ENCODE results near the gene MED27.
"Not testable (repeated sequence)": the region's sequence is repeated elsewhere in the genome, so short reads cannot be mapped to it uniquely, and the experiment has no call there.

The MED27 gene

DNA sequence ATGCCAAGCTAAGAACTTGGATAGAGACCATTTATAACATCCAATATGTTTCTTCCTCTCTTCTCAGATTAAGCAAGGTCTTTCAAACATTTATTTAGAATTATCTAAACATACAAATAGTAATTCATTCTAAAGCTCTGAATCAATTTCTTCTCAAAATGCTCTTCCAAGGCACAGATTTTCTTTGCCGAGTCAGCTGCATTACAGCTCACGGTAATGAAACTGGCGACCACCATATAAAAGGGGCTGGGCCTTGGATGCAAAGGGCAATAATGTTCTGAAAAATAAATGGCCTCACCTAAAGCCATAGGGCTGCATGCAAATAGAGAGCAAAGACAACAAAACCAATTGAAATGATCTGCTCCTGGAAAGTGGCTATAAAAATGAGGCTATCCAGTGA lies 63.8 kb downstream of the MED27 start:
- DNase-seq (ENCODE audit: low spot score): no peak

DNA sequence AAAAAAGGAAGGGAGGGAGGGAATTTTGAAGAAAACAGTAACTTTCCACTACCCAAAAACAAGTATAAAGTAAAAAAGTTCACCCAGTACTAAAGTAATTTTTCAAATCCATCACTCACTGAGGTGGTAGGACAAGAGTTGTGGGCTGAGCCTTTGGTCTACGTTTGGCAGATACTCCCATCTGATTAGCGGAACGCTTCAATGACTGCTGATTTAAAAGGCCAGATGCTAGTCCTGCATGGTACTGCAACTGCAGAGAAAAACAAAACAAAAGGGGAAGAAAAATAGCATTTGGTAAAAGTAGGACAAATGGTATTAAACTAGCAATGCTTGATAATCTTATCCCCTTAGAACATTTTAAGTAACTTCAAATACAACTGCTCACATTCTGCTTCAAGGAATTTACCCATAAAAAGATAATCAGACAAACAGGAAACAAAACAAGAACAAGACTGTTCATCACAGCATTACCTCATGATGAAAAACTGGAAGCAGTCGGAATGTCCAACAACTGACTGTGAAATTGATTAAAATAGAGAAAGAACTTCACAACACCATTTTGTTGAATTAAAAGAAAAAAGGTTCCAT lies 65.4 kb downstream of the MED27 start:
- DNase-seq (ENCODE audit: low spot score): no peak

DNA sequence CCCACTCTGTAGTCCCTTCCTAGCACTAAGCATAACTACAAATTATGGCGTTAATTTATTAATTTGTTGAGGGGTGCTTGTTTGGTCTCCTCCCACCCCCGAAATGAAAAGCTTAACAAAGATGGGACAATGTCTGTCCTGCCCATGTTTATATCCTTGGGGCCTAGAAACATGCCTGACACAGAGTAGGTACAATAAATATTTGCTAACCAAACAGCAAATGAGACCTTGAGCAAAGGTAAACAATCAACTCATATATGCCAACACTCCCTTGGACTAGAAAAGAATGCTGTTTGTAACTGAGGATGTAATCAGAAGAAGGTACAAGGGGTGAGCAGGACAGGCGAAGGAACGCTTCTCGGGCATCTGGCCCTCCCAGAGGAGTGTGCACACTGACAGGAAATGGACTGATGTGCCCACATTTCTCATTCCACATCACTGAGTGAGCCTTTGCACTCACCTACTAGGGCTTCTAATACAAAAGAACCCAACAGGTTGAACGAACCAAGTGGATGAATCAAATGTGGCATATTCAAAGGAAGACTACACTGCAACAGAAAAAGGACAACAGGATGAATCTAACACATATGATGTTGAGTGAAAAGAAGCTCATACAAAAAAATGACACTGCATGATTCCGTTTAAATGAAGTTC lies 66.8 kb downstream of the MED27 start:
- no peak for DNase-seq (ENCODE audit: low spot score)

DNA sequence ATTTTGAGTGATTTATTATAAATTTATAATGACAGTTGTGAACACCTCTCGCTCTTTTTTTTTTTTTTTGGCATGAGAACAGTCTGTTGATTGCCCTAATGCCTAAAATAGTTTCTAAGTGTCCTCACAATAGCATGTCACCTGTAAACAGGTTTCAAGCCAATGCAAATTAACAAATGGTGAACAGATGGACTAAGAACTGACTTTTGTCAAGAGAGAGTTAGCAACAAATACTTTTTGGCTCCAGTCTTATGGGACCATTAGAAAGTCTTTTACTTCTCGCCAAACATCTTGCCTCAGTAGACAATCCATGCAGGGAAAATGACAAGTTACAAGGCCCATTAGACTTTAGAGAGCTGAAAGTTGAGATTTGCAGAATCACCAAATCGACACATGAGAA lies 67.8 kb downstream of the MED27 start:
- no peak for DNase-seq (ENCODE audit: low spot score)

DNA sequence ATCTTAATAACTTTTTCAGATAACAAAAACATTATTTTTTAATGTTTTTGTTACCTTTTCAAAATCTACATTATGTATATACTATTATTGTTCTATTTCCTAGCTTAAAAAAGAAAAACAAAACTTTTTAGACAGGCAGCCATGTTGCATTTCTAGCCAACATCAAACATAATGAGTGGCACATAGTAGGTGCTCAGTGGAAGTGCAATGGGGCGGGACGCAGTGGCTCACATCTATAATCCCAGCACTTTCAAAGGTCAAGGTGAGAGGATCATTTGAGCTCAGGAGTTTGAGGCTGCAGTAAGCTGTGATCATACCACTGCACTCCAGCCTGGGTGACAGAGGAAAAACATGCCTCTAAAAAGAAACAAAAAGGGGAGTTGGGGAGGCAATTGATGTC lies 68.4 kb downstream of the MED27 start:
- DNase-seq (ENCODE audit: low spot score): no peak

DNA sequence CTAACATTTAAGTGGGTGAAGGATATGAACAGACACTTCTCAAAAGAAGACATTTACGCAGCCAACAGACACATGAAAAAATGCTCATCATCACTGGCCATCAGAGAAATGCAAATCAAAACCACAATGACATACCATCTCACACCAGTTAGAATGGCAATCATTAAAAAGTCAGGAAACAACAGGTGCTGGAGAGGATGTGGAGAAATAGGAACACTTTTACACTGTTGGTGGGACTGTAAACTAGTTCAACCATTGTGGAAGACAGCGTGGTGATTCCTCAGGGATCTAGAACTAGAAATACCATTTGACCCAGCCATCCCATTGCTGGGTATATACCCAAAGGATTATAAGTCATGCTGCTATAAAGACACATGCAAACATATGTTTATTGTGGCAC lies 69.5 kb downstream of the MED27 start:
- DNase-seq (ENCODE audit: low spot score): not testable (repeated sequence)

DNA sequence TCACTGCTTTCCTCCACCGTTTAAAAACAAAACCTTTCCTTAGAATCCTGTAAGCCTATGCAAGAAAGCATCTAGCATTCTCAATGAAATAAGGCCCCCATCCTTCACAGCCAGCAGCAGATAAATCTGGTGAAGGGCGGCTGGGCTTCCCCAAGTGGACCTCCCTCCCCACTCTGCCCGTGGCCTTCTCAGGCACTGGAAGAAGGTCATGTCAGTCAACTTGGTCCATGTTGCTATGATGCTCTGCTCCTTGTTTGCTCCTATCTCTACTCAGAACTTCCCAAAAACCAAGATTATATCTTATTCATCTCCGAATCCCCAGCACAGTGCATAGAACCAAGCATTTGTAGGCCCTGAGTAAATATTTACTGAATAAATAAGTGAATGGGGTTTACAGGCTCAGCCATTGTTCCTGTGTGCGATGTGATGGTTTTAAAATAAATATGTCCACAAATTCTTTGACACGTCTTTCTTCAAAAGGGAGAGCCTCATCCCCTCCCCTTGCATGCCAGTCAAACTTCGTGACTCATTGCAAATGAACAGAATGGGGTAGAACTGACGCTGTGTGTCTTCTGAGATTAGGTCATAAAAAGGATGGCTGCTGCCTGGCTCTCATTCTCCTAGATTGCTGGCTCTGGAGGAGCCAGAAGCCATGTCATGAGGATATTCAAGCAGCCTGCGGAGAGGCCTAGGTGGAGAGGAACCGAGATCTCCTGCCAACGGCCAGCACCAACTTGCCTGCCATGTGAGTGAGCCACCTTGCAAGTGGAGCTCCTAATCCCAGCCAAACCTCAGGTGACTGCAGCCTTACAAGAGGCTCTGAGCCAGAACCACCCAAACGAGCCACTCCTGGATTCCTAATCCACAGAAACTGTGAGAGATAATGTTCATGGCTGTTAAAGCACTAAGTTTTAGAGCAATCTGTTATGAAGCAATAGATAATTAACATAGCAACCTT lies 70.5 kb downstream of the MED27 start:
- DNase-seq (ENCODE audit: low spot score): no peak

DNA sequence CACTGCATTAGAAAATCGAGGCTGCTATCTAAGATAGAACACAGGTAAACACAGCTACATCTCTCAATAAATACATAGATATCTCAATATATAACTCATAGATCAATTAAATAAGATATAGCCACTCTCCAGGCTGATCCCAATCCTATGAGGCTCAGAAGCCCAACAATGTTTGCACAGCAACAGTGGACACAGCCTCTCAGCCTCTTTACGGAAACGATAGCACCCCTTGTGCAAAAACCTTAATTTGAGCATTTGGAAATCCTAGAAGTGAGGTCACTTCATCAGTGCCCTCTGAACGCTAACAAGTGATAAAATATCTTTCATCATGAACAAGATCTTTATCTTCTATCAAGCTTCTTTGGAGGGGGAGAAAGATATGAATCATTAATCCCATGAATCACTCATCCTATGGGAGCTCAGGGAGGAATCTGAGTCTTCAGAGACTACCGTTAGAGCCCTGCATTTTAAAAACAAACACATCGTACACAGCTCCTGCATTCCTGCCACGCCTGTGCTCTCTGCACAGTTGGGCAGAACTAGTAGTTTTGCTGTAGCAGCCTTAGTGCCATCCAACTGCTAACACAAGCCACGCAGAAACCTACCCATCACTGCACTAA lies 71.4 kb downstream of the MED27 start:
- DNase-seq (ENCODE audit: low spot score): no peak

DNA sequence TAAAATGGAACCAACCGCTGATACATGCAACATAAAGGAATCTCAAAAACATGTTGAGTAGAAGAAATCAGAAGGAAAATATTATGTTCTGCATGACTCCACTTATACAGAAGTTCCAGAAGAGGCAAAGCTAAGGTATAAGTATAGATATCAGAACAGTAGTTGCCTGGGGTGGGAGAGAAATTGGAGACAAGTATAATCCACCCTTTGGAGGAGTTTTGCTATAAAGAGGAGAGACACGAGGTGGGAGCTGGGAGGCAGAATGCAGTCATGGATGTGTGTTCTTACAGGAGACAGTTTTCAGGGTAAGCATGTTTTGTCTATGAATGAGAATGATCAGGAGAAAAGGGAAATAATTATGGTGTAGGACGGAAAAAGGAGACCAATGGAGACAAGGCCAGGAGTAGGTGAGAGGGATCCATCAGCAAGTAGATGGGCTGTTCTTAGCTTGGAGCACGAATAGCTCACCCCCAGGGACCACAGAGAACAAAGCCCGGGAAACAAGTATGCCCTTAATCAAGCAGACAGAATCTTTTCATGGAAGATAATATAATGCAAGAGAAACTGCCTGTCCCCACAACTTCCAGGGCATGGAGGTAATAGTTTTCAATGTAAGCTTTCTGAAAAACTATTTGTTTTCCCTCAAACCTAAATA lies 72.2 kb downstream of the MED27 start:
- DNase-seq (ENCODE audit: low spot score): no peak

DNA sequence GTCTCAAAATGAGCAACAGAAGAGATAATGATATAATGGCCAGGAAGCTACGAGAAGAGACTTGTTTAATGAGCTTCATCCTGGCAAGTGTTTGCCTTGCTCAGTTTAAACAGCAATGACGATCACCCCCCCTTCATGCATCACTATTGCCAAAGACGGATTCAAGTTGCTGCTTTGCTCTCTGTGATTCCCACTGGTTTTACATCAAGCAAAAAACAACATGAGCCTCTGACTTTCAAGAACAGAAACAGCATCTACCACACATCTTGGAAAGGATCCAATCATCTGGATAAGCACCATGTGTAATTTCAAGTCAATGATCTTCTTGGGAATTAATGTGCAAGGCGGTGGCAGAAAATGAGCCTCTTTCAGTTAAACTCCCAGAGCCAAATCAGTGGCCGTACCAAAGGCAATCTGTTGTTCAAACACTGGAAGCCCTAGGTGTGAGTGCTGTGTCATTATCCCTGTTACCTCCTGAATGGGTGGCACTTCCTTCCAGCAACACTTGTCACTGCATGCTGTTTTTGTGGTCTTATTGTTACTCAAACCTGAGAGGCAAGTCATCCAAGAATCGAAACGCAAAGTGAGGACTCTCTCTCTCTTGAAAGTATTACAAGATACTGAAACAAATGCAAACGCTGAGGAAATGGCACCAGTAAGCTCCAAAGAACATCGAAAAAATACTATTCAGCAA lies 72.8 kb downstream of the MED27 start:
- DNase-seq (ENCODE audit: low spot score): no peak

DNA sequence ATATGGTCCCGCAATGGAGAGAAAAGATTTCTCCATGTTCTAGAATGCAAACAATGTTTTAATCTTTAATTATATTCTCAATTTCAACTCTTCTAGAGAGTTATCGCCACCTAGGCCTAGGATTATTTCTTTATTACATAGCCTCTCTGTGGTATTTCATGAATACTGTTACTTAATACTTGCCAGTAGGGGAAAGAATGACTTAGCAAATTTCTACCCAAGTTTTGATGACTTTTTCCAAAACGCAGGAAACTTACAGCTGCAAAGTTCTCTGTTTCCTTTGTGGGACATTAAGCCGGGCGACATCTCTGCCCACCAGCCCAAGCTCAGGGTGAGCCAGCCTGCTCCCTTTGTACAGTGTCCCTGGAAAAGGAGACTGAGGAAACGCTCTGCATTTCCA lies 73.8 kb downstream of the MED27 start:
- DNase-seq (ENCODE audit: low spot score): no peak

DNA sequence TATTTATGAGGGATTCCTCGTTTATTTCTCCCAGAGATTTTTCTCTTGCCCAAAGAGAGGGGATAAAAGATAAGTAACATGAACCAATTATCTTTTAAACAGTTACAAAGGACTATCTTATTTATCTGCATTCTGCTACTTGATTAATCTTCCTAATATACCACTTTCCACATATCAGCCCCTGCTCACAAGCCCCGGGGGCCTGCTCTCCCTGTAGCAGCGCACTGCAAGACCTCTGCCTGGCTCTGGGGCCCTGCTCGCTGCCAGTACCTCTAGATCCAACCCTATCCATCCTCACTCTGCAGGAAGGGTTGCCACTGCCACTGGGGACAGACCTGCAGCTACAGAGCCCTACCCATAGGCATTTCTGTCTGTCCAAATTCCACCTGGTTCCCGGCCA lies 75.3 kb downstream of the MED27 start:
- no peak for DNase-seq (ENCODE audit: low spot score)

DNA sequence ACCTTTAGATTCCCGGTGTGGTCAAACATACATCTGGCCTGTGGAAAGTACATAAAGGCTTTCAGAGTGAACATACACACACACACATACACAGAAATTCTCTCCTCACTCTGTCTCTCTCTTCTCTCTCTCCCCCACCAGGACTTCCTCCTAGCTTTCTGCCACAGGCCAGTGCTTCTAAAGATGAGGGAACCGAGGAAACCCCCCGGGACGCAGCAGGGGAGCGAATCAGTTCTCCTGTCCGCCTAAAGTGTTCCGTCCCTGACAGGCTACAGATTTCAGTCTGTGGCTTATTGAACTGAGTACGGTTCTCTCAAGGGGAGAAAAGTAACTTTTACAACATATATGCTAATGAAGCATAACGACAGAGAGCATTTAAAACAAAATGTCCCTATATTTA lies 75.8 kb downstream of the MED27 start:
- no peak for DNase-seq (ENCODE audit: low spot score)

DNA sequence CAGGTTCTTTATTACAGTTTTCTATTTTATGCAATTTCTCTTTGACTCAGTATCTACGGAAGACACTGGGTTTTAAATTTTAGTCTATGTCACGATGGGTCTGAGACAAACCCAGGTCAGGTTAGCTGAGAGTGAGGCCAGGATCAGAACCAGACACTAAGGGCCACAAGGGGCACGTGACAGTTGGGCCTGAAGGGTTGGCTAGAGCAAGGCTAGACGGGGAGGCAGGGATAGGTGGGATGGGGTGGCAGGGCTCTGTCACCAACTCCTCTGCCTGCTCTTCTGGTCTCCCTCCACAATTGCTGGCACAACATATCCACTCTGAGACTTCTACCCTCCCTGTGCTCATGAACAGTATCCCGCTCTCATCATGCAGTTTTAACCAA lies 76.4 kb downstream of the MED27 start:
- no peak for DNase-seq (ENCODE audit: low spot score)

DNA sequence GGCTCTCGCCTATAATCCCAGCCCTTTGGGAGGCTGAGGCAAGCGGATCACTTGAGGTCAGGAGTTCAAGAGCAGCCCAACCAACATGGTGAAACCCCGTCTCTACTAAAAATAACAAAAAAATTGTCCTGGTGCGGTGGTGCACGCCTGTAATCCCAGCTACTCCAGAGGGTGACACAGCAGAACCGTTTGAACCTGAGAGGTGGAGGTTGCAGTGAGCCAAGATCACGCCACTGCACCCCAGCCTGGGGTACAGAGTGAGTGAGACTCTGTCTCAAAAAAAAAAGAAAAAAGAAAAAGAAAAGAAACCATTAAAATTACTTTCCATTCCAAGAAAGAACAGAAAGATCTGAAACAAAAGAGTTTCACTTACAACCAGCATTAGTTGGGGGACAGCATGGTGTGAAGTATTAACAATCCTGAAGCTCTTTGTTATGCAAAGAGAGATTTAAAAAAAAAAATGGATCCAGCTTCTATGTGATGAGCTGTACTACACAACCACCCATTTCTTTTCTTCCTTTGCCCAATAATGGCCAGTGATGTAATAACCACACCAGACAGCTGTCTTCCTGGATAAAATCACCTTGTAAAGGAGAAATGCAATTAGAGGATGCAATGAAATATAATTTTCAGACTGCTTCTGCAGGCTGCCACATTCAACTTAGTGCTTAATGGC lies 76.9 kb downstream of the MED27 start:
- DNase-seq (ENCODE audit: low spot score): no peak

DNA sequence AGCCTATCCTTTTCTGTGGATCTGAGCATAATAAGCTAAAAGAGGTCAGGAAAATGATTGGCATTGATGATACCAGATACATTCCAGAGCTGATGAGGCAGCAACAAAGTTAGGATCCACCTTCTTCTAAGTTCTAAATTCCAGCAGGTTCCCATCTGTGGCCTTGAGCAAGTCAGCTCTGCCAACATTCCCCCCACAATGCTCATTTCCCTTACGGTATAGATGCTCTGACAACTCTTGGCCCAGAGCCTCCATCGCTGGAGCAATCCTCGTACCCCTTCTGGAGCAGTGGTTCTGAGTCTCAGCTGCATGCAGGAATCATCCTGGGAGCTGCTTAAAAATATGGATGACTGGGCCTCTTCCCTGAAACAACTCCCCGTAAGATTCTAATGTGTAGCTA lies 78.1 kb downstream of the MED27 start:
- DNase-seq (ENCODE audit: low spot score): no peak

DNA sequence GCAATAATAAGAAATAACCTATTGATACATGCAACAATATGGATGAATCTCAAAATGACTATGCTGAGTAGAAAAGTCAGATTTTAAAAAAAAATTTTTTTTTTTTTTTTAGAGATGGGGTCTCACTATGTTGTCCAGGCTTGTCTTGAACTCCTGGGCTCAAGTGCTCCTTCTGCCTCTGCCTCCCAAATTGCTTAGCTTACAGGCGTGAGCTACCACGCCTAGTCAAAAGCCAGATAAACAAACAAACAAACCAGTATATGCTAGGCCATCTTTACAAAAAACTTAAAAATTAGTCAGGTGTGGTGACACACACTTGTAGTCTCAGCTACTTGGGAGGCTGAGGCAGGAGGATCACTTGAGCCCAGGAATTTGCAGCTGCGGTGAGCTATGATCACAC lies 79.0 kb downstream of the MED27 start:
- DNase-seq (ENCODE audit: low spot score): no peak

DNA sequence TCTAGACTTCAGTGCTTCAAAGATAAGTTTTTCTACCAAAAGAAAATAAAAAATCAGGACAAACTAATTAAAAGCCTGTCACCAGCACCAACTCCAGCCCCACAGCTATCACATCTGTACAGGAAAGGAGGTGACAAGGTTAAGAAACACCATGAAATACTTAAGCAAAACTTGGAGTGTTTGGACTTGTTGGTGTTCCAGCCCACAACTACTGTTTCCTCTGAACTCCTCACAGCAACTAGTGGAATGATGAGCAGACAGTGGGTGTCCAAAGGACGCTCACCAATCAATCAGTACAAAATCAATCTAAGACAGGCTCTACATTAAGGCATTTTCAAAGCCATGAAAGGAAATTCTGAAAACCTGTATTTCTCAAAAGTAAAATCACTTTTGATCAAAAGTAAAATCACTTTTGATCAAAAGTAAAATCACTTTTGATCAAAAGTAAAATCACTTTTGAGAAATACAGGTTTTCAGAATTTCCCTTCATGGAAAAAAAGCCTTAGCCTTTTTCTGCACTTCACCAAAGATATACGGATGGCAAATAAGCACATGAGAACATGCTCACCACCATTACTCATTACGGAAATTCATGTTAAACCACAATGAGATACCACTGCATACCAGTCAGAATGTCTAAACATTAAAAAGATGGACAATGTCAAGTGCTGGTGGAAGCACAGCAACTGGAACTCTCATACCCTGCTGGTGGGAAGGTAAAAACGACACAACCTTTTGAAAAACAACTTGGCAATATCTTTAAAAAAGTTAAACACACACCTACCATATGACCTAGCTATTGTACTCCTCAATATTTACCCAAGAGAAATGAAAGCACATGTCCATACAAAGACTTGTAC lies 79.7 kb downstream of the MED27 start:
- no peak for DNase-seq (ENCODE audit: low spot score)

DNA sequence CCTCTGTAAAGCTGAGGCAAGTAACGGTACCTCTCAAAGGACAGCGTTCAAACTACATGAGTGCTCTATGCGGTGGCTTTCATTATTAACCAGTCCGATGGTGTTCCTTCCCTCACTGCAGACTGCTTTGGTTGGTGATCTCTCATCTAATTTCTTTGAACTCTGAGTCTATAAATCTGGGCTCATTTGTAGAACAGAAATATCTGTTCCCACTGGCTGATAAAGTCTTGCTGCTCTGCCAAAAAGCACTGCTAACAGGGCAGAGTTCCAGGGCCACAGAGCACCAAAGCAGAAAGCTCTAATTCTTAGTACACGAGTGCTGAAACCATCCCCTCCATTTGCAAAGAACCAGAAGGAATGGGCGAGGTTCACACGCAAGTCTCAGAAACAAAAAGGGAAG lies 81.9 kb downstream of the MED27 start:
- no peak for DNase-seq (ENCODE audit: low spot score)

DNA sequence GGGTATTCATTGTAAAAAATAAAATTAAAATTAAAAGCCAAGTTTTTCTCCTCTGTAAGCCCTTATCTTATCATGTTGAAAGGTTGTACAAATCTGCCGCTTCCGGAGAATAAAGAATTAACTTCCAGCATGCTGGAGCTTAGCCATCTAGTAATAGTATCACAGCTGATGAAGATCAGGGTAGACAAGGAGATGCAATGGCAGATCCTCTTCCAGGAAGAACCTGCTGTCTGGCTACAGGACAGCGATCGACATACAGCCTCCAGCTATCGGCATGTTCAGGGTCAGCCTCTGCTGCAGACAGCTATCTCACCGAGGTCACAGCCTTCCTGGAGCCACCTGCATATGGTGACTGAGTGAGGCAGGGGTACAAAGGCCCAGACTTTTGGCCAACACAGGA lies 82.6 kb downstream of the MED27 start:
- no peak for DNase-seq (ENCODE audit: low spot score)

Measured in iPS-NIHi11 (cell line).